Heart right ventricle (tissue), 16 donors: ENCODE measurements around the gene KLHDC3. TPM values are rescaled to one million over a fixed set of nuclear protein-coding genes. Genes with fewer than 3 reads are reported as not detected.

ENCODE experiments used
- ATAC-seq, 8 donors: fragments of 200-7000 bp; cut with Tn5 transposase; one replicate each; pipeline ENCODE4 v1.9.1; 2020; ENCODE audit warnings: mild to moderate bottlenecking in 8 of 8, moderate library complexity in 8 of 8, moderate number of reproducible peaks in 1 of 8
- DNase-seq, 2 donors: peaks; one replicate each; pipeline ENCODE4 v3.0.0-alpha.2; 2020
- H3K27ac ChIP-seq, 10 donors: fragments of 200-600 bp; sonication (generic) in 2 of 10; one replicate each; pipeline versions ENCODE4 v1.5.0 to v1.8.0; 2020 to 2022; ENCODE audit warnings: mild to moderate bottlenecking in 3 of 10
- H3K27me3 ChIP-seq, 7 donors: fragments of 200-600 bp; one replicate each; pipeline ENCODE4 v1.8.0; 2021 to 2022; ENCODE audit warnings: mild to moderate bottlenecking in 2 of 7
- H3K36me3 ChIP-seq, 9 donors: fragments of 200-600 bp; sonication (generic) in 1 of 9; one replicate each; pipeline versions ENCODE4 v1.5.0 to v1.8.0; 2020 to 2022; ENCODE audit warnings: mild to moderate bottlenecking in 2 of 9
- H3K4me1 ChIP-seq, 9 donors: fragments of 200-600 bp; sonication (generic) in 1 of 9; one replicate each; pipeline versions ENCODE4 v1.5.0 to v1.8.0; 2020 to 2022; ENCODE audit warnings: mild to moderate bottlenecking in 4 of 9
- H3K4me3 ChIP-seq, 10 donors: fragments of 200-600 bp; sonication (generic) in 2 of 10; one replicate each; pipeline versions ENCODE4 v1.5.0 to v1.8.0; 2020 to 2022; ENCODE audit warnings: mild to moderate bottlenecking in 7 of 10, moderate library complexity in 2 of 10
- H3K9me3 ChIP-seq, 11 donors: fragments of 200-600 bp in 10 of 11; sonication (generic) in 2 of 11; one replicate each; pipeline versions ENCODE4 v1.5.0 to v1.8.0; 2013 to 2022; ENCODE audit warnings: mild to moderate bottlenecking in 2 of 11, control low read depth in 1 of 11, moderate library complexity in 1 of 11
- WGBS, 2 donors: extraction: QIAGEN DNeasy Blood & Tissue Kit; methylation state at CpG; one replicate each; pipeline ENCODE4 v1.1.7; 2013; ENCODE audit warnings: inconsistent platforms in 1 of 2; 5-methylcytosine and 5-hydroxymethylcytosine counted together
- intact Hi-C, 10 donors: fragments of 100-400 bp; cut with DNase I; formaldehyde crosslinking; loops; one replicate each; pipeline versions ENCODE4 v1.11.1 to v1.14.2; 2022
- polyA plus RNA-seq, 2 donors: library from polyadenylated mRNA; stranded (reverse); fragments of 200-250 nt; gene quantifications; one replicate each; pipeline ENCODE4 v1.2.3, GENCODE V29; 2013
- total RNA-seq, 10 donors: library from RNA; stranded (reverse); fragmentation: NEBNext Ultra II Directional in 3 of 10; extraction: Animal tissue kit (Norgen Biotek cat#: 25700) in 3 of 10; gene quantifications; one replicate each; pipeline versions ENCODE4 v1.2.1 to v1.2.4, GENCODE V29; 2021 to 2023
- TF ChIP-seq, protein P1 (sequence below), 9 donors: fragments of 200-600 bp; sonication (generic) in 2 of 9; IDR thresholded peaks; one replicate each; pipeline versions ENCODE4 v1.5.0 to v1.8.0; 2021 to 2022; ENCODE audit warnings: antibody characterized with exemption in 9 of 9, mild to moderate bottlenecking in 5 of 9, moderate library complexity in 1 of 9
- donor health status: Arrhythmogenic right ventricular cardiomyopathy.
- donor health status: ischemic (EF 13 %, LVEDD 7.1; RV severe dilation, severe dysfunction).
- donor health status: healthy with polysubstance abuse.
- donor health status: DM: no; HTN: yes; CAD: no.
- donor health status: DM: no; HTN: no; CAD: no.
- donor health status: ischemic (EF 25% LVEDD 6.9; RV normal size, moderate dysfunction).
- donor health status: ischemic (EF 25% LVEDD 5.7; RV mildly dilated, moderate dysfunction).
- donor health status: healthy.
- donor health status: DM: yes; HTN: yes; CAD: no.
- donor health status: Ischemic cardiomyopathy.
- donor health status: ischemic (EF 35%, LVEDD 5.7; RV mildly dilated, moderate dysfunction).
- donor health status: nonischemic (EF 11% LVEDD 7.7; RV severe dilation, severe dysfunction).
- donor health status: DM: yes; HTN: yes; CAD: no.
- donor health status: PGD.
- donor health status: ischemic (EF 29% LVEDD 5.4; RV normal size, mild dysfunction).
- donor health status: nonischemic (EF 23%, LVEDD 6.1; RV moderate dilation, normal function).

KLHDC3 gene
- total and polyA plus RNA-seq, 12 donors, result 78.2 to 165 (median 92.0) TPM

DNA sequence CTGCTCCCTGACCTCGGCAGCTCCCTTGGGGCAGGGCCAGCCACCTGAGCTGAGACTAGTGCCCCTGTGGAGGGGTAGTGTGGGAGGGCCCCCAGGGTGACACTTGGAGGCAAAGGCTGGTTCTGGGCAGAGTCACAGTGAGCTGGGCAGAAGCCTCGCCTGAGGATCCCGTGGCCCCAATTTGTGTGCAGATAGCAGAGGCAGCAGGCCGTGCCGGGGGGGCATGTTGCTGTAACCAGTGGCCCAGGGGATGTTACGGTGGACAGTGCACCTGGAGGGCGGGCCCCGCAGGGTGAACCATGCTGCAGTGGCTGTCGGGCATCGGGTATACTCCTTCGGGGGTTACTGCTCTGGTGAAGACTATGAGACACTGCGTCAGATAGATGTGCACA is 2.9 kb downstream of the KLHDC3 start:
- Histone ChIP-seq H3K4me3 (peak overlapping the region in 7 of 10 donors; percentile 12 to 77 (median 34)), H3K36me3 (peaks cover 0 to 50% (median 15%) of the 10 kb centered on the region in 9 donors), H3K27me3 (no peaks in the 10 kb centered on the region), H3K27ac (peak overlapping the region; percentile 61 to 90 (median 87)), H3K9me3 (no peaks in the 10 kb centered on the region), H3K4me1 (peaks cover 10 to 76% (median 58%) of the 10 kb centered on the region in 9 donors)
- ATAC-seq (peak in 2 of 8 donors; percentile 1 to 11), DNase-seq (peak; percentile 23 to 37)
- TF ChIP-seq, protein P1, sequence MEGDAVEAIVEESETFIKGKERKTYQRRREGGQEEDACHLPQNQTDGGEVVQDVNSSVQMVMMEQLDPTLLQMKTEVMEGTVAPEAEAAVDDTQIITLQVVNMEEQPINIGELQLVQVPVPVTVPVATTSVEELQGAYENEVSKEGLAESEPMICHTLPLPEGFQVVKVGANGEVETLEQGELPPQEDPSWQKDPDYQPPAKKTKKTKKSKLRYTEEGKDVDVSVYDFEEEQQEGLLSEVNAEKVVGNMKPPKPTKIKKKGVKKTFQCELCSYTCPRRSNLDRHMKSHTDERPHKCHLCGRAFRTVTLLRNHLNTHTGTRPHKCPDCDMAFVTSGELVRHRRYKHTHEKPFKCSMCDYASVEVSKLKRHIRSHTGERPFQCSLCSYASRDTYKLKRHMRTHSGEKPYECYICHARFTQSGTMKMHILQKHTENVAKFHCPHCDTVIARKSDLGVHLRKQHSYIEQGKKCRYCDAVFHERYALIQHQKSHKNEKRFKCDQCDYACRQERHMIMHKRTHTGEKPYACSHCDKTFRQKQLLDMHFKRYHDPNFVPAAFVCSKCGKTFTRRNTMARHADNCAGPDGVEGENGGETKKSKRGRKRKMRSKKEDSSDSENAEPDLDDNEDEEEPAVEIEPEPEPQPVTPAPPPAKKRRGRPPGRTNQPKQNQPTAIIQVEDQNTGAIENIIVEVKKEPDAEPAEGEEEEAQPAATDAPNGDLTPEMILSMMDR (IDR thresholded peaks at IDR 0.05), result no peak
- WGBS, 2 donors, result 50 to 69% methylated on average over 12 of the region's 12 CpGs
- intact Hi-C loops, result loop anchor here in 3 of 10 donors (5.0 kb wide), 2 partner anchors 35 to 40 kb away; partner anchors contain the start of genes CUL7 (in 2 of the 3) and PEX6 (in 1 of the 3)

DNA sequence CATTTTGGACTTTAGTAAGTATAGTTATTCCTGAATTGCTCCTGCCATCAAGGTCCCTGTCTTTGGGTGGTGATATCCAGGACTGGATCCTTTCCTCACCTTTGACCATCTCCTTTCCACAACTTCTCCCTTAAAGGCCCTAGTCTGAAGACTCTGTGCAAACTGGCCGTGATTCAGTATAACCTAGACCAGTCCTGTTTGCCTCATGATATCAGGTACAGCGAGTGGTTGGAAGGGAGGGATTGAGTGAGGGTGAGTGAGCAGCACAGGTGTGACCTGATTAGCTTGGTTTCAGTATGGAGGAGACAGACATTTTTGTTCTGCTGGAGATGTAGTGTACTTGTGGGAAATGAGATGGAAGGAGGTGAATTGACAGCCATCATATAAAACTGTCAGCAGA is 5.1 kb downstream of the KLHDC3 start:
- H3K36me3 ChIP-seq, result peaks cover 0 to 54% (median 15%) of the 10 kb centered on the region in 9 donors
- WGBS, 2 donors, result 93% methylated on average over 2 of the region's 2 CpGs
- no peak overlapping the region for H3K27ac ChIP-seq
- H3K4me3 ChIP-seq, result no peak overlapping the region
- DNase-seq (no peak), ATAC-seq (no peak)
- peaks cover 15 to 83% (median 62%) of the 10 kb centered on the region in 9 donors for H3K4me1 ChIP-seq
- no peaks in the 10 kb centered on the region for H3K9me3 ChIP-seq
- TF ChIP-seq, protein P1 (IDR thresholded peaks at IDR 0.05), result no peak
- H3K27me3 ChIP-seq, result no peaks in the 10 kb centered on the region
- intact Hi-C loops, result loop anchor here in 3 of 10 donors (5.0 kb wide), 2 partner anchors 33 to 42 kb away; partner anchors contain the start of genes CUL7 (in 2 of the 3) and PEX6 (in 1 of the 3)

DNA sequence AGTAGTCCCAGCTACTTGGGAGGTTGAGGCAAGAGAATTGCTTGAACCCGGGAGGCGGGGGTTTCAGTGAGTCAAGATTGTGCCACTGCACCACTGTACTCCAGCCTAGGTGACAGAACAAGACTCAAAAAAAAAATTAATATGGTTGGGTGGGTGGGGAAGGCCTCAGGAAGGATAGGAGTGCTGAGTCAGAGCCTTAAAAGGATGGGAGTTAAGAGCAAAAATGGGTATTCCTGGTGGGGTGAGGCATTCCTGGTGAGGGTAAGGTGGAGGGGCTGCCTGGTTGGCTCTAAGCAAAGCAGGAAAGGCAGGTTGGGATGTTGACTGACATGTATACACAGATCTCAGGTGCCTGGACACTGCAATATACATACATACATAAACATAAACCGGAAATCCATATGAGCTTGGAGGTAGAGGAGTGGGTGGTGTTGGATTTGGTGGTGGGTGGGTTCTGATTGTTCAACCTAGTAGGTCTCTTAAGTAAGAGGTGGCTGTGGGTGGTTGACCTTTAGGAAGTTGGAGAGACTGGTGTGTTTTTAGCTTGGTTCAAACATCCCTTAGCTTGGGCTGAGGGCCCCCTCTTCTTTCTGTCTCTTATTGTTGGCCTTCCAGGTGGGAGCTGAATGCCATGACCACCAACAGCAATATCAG is 6.1 kb downstream of the KLHDC3 start:
- no peaks in the 10 kb centered on the region for H3K27me3 ChIP-seq
- no peak for ATAC-seq
- peak overlapping the region in 3 of 10 donors; percentile 92 to 97 (median 95) for H3K27ac ChIP-seq
- intact Hi-C loops, result loop anchor here in 1 of 10 donors (5.0 kb wide), 1 partner anchor 37 kb away; the partner anchor contains the start of genes KLC4 and MRPL2
- TF ChIP-seq, protein P1 (IDR thresholded peaks at IDR 0.05), result no peak
- H3K9me3 ChIP-seq, result no peaks in the 10 kb centered on the region
- no peak overlapping the region for H3K4me3 ChIP-seq
- DNase-seq, result no peak
- 92 to 93% methylated on average over 3 of the region's 3 CpGs for WGBS, 2 donors
- H3K36me3 ChIP-seq, result peaks cover 0 to 64% (median 22%) of the 10 kb centered on the region in 9 donors
- peaks cover 14 to 80% (median 58%) of the 10 kb centered on the region in 9 donors for H3K4me1 ChIP-seq

DNA sequence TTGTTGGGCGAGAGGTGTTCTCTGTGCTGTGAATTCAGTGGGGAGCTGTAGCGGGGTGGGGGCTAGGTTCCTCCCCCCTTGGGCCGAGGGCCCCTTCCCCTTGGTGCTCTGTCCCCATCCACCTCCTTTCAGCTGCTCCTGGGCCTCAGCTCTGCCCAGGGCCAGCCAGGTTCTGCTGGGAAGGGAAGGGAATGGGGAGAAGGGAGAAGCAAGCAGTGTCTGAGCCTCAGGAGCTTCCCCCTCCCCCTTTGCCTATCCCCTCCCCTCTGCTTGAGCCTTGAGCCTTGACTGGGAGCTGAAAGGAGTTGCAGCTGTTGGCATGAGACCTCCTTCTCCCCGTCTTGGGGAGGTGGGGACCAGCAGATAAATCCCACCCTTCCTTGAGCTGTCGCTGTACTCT is 6.8 kb downstream of the KLHDC3 start:
- H3K27me3 ChIP-seq, result no peaks in the 10 kb centered on the region
- 51 to 57% methylated on average over 5 of the region's 5 CpGs for WGBS, 2 donors
- H3K4me1 ChIP-seq, result peaks cover 10 to 73% (median 51%) of the 10 kb centered on the region in 9 donors
- H3K9me3 ChIP-seq, result no peaks in the 10 kb centered on the region
- peaks cover 0 to 70% (median 28%) of the 10 kb centered on the region in 9 donors for H3K36me3 ChIP-seq
- H3K4me3 ChIP-seq, result peak overlapping the region in 9 of 10 donors; percentile 86 to 99 (median 95)
- no peak for DNase-seq
- intact Hi-C loops, result loop anchor here in 1 of 10 donors (5.0 kb wide), 1 partner anchor 36 kb away; the partner anchor contains the start of genes KLC4 and MRPL2
- TF ChIP-seq, protein P1 (IDR thresholded peaks at IDR 0.05), result no peak
- ATAC-seq, result peak in 3 of 8 donors; percentile 1 to 11 (median 2)
- peak overlapping the region; percentile 64 to 97 (median 90) for H3K27ac ChIP-seq
